Fibroblast of lung (primary cell): ENCODE results near the gene ZNF275.

Experiments
- EZH2 ChIP-seq: IDR thresholded peaks from 2 replicates; pipeline ENCODE4 v1.5.1; 2012; ENCODE audit warnings: low read length, control low read depth, mild to moderate bottlenecking; ENCODE audit errors: missing control alignments
- TF ChIP-seq, protein P1 (sequence below), 2 donors: IDR thresholded peaks in 1 of 2; conservative IDR thresholded peaks in 1 of 2; 1 replicate in 1 of 2; 2 replicates in 1 of 2; pipeline ENCODE4 v1.5.1; 2011 to 2012; ENCODE audit warnings: low read length in 2 of 2, control low read depth in 1 of 2, inconsistent platforms in 1 of 2, low read depth in 1 of 2, mild to moderate bottlenecking in 1 of 2

DNA sequence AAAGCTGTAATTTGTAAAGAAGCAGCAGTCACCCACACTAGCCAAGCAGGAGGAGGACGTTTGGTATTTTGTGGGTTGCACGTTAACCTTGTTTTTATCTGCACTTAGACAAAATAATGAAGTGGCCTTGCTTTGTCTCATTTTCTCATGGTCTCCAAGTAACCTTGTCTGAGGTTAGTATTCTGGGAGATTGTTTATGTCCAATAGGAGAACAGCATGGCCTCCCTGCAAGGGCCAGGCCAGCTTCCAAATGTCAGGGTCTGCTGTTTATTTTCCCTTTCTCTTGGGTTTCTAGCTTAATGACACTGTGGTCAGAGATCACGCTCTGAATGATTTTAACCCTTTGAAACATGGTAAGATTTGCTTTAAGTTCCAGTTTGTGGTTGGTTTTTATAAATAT lies 37.3 kb downstream of the ZNF275 start:
- TF ChIP-seq, protein P1, sequence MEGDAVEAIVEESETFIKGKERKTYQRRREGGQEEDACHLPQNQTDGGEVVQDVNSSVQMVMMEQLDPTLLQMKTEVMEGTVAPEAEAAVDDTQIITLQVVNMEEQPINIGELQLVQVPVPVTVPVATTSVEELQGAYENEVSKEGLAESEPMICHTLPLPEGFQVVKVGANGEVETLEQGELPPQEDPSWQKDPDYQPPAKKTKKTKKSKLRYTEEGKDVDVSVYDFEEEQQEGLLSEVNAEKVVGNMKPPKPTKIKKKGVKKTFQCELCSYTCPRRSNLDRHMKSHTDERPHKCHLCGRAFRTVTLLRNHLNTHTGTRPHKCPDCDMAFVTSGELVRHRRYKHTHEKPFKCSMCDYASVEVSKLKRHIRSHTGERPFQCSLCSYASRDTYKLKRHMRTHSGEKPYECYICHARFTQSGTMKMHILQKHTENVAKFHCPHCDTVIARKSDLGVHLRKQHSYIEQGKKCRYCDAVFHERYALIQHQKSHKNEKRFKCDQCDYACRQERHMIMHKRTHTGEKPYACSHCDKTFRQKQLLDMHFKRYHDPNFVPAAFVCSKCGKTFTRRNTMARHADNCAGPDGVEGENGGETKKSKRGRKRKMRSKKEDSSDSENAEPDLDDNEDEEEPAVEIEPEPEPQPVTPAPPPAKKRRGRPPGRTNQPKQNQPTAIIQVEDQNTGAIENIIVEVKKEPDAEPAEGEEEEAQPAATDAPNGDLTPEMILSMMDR (conservative IDR thresholded peaks at IDR 0.05 in 1 of 2, IDR thresholded peaks at IDR 0.05 in 1 of 2; ENCODE audit: low read depth in 1 of 2, low read length in 2 of 2), result no peak
- TF ChIP-seq EZH2, result no peak
